M059J (cell line): ENCODE data around the gene CDYL. TPM values are rescaled to one million over a fixed set of nuclear protein-coding genes. Genes with fewer than 3 reads are reported as not detected.

Experiments used
- DNase-seq: peaks from one replicate; pipeline ENCODE4 v3.0.0-alpha.2; 2012; ENCODE audit warnings: low read depth
- total RNA-seq: library from RNA; depleted of rRNA; stranded (reverse); fragments of >200 nt; shearing (Covaris generic); gene quantifications from 2 replicates; pipeline ENCODE4 v1.2.3, GENCODE V29; 2014

The CDYL gene
- total RNA-seq, 1 experiment from 2014 or later: 34.3 TPM

DNA sequence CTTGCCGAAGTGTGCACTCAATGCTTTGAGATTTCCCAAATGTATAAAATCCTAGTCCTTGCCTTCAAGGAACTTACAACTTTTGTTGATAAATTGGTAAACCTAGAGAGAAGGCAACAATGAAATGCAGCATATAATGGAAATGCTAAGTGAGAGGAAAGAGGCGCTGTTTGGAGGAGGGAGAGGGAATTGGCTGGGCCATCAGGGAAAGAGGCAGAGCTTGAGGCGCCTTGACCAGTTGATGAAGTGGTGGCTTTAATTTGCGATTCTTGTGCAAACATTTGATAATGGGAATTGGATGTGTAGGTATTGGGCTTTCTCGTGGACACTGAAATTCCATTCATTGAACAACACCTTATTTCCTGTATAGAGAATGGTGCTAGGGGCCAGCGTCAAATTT, 1.9 kb upstream of the CDYL start:
- no peak for DNase-seq

DNA sequence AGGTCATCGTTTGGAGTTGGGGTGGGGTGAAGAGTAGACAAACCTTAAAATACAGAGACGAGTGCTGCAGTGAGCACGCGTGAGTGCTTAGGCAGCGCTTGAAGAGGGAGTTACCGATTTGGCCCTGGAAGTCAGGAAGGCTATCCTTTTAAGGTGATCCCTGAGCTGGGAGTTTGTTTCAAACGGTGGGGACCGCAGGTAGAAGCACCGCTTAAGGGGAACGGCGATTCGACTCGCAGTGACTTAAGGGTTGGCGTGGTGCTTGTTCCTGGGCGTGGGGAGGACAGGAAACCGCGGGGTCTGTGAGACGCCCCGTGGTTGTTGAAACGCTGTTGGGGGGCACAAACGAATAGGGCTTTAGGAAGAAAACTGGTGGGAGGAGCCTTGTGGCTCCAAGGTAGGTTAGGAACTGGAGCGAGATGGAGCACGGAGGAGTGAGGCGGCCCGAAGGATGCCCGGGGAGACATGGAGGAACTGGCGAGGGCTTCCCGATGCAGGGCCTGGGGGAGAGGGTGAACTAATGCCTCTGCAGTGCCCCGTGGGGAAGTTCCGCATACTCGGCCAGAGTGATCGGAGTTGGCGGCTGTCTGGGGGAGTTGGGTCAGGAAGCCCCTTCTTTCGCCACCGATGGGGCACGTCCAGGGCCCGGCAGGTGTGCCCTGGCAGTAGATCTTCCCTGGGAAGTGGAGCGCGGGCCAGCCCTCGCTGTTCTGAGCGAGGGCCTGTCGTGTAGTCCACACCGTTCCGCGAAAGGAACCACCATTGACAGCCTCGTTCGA, 1.3 kb upstream of the CDYL start:
- DNase-seq: no peak

DNA sequence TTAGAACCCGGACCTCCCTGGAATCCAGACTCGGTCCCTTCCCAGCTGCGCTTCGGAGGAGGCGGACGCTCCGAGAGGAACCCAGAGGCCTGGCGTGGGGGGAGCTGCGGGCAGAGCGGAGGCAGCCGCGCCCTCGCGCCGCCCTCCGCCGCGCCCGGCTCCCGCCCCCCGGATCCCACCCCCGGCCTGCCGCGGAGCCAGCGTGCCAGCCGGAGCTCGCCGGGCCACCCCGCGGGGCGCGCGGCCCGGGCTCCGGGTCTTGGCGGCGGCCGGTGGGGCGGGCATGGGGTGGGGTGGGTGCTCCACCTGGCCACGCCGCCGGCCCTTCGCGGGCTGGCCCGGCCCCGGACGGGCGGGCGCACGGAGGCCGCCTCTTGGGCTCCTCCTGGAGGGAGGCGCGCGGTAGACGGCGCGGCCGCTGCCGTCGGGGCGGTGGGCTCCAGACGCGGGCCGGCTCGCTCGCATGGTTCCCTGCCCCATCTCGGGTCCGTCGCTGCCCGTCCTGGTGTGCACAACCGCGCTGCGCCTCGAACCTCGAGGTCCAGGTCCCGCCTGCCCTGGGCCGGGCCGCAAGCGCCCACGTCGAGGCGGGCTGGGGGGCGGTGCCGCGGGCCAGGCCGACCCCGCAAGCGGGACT, 592 bp upstream of the CDYL start:
- DNase-seq: no peak

DNA sequence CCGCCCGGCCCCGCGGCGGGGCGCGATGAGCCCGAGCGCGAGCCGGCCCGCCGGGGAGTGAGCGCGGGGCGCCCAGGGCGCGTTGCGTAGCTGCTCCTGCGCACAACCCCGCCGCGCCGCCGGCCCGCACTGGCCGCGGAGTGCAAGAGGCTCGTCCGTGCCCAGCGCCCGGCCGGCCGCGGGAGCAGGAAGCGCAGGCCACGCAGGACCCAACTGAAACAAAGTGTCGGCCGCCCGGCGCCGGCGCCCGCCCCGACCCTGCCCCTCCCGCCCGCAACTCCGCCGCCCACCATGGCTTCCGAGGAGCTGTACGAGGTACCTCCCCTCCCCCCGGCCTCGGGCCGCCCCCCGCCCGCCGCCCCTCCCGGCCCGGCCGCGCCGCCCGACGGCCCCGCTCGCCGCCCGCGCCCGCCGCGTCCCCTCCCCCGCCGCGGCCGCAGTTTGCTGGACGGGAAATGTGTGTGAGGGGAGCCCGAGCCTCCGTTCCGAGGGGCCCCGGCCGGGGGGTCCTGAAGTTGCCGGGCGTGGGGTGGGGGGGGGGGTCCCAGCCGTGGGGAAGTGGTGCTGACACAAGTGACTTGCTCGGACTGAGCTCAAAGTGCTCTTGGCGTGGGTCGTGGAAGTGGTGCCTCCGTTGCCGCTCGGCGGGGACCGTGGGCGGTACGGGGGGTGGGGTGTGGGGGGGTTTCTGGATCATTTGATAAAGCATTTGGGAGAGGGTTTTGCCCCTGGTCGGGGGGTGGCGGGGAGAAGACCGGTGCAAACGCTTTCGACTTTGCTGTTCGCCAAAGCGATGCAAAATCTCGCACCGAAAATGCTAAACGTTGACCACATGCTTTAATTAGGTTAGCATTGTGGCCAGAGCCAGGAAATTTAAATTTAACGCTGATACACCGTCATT, 539 bp downstream of the CDYL start:
- DNase-seq: peak; percentile 64

DNA sequence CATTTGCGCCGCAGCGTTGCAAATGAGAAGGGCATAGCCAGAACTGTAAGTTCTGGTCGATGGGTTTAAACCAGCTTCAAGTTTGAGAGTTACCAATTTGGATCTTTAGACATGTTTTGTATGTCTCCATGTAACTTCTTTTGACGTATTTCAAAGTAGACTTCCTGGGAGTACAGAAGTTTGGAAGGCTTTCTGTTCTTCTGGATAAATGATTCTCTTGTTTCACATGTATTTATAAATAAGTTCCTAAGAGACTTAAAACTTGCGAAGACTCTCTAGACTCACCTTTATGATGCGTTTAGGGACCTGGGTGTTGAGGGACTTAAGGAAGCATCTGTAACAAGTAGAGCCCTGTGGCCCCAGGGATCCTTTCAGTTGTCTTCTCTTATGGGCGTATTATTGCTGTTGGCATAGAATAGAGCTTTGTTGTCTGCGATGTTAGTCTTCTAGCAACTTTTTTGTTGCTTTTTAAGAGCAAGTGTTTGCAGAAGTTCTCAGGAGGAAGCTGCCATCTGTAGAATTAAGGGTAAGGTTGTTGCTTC, 1.3 kb downstream of the CDYL start:
- no peak for DNase-seq

DNA sequence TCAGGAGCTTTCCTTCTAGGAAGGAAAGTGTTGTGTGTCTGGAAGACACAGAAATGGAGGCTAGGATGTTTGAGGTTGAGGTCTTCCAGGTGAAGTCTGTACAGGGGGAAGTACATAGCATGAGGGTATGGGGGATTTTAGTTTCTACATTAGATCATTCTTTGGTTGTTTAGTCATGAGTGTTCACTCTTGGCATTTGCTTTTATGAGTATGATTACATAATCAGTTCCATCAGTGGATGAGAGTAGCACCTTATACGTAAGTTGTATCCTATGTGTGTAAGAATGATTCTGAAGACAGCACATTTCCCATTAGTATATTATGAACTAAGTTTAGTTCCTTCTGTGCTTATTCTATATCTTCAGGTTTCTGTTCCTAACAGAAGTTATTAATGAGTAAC, 1.9 kb downstream of the CDYL start:
- DNase-seq: peak; percentile 37

- DNase-seq: peak; percentile 82
Observed at GRCh38 chr6:4780360-4780812, 4.2 kb downstream of the CDYL start.

DNA sequence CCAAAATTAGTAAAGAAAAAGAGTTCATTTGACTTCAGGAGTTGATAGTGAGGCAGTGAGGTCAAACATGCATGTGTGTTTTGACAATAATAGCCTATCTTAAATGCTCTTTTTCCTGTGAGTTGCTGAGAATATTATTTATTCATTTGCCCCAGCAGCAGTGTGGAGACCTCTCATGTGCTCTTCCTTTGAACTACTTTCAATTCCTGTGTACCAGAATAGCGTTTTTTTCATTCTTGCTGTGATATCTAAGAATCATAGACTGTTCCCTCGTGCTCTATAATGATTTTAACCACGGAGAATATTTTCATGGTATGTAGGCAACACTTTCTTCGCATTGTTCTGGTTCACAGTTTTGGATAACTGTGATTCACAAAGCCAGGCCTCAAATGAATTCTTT, 5.2 kb downstream of the CDYL start:
- no peak for DNase-seq

GRCh38 chr6:4781967-4782575, 5.9 kb downstream of the CDYL start:
- DNase-seq: no peak

- no peak for DNase-seq
Observed at GRCh38 chr6:4786996-4787395, 10.8 kb downstream of the CDYL start.

- no peak for DNase-seq
Observed at GRCh38 chr6:4788482-4788881, 12.3 kb downstream of the CDYL start.

DNA sequence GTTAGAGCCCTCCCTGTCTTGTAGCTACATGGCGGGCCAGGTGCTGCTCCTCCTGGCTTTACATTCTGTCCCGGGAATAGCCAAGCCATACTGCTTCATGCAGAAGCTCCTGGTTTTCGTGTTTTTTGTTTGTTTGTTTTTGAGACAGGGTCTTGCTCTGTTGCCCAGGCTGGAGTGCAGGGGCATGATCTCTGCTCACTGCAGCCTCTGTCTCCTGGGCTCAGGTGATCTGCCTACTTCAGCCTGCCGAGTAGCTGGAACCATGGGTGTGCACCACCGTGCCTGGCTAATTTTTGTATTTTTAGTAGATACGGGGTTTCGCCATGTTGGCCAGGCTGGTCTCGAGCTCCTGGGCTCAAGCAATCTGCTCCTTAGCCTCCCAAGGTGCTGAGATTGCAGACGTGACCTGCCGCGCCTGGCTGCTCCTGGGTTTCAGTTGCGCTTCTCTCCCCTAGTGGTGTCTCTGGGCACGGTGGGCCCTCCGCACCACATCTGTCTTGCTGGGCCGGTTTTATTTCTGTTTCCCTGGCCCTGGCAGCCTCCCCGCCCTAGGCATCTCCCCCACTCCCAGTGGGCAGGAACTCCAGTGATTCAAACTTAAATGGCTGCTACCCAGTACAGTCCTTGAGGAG, 12.9 kb downstream of the CDYL start:
- DNase-seq: no peak

DNA sequence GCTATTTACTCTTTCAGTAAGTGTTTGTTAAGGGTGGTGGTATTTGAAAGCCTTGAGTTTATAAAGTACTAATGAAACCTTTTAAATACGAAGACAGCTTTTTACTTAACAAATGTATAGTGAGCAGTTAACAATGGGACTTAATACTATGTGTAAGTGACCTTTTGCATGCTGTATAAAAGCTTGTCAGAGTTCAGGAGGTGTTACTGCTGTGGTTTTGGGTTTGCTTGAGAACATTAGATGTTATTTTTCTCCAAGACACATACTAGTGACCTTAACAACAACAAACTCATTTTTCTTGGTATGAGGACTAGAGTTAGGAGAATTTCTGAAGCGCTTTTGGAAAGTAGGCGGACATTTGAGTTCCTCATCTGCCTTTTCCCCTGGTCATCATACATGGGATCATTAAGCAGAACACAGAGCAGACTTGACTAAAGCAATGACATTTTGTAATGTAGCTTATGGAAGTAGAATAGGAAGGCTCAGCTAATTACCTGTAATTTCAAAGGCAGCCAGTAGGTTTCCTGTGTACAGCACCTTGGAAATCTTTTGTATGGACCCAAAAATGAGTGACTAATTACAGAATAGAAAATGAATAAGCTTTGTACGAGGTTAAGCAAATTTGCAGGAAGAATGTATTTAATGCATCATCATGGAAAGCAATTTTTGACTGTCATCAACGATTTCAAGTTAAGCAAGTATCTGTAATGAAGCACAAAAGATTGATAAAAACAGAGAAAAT, 14.1 kb downstream of the CDYL start:
- no peak for DNase-seq

- DNase-seq: no peak
Observed at GRCh38 chr6:4794140-4794707, 18.0 kb downstream of the CDYL start.

GRCh38 chr6:4797587-4797986, 21.4 kb downstream of the CDYL start:
- peak; percentile 37 for DNase-seq

GRCh38 chr6:4799912-4800311, 23.7 kb downstream of the CDYL start:
- no peak for DNase-seq

DNA sequence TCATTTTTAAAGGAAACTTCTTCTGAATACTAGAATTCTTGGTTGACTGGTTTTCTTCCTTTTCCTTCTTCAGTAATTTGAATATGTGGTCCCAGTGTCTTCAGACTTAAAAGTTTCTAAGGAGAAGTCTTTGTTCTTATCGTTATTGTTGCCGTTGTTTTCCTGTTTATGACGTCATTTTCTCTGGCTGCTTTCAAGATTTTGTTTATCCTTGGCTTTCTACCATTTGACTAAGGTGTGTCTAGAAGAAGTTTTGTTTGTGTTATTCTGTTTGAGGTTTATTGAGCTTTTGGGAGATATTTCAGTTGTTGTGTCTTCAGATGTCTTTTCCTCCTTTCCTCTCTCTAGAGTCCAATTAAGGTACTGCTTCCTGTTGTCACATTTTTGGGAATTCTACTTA, 24.5 kb downstream of the CDYL start:
- peak; percentile 50 for DNase-seq

DNA sequence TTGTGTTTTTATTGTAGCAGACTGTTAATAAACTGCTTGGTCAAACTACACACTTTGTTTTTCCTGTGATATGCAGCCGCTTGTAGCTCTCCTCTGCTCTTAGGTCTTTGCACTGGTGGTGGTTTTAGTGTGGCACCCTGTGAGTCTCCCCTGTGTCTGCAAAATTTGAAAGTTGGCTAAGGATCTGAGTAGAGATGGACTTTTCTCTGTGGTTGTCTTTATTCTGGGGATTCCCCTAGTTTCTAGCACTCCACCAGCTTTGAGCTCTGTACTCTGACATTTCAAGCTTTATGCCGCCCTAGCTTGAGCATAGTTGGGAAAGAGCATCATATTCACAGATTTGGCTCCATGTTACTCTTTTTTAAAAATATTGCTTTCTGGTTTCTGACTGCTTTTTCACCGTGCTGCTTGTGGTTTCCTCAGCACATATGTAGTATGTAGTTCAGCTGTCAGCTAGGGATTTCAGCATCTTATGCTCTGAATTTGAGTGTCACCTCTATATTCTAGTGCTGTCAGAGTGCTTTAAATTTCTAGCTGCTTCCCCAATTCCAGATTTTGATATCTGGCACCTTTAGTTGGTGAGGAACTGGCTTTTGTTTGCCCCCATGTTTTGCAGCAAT, 25.4 kb downstream of the CDYL start:
- no peak for DNase-seq

DNA sequence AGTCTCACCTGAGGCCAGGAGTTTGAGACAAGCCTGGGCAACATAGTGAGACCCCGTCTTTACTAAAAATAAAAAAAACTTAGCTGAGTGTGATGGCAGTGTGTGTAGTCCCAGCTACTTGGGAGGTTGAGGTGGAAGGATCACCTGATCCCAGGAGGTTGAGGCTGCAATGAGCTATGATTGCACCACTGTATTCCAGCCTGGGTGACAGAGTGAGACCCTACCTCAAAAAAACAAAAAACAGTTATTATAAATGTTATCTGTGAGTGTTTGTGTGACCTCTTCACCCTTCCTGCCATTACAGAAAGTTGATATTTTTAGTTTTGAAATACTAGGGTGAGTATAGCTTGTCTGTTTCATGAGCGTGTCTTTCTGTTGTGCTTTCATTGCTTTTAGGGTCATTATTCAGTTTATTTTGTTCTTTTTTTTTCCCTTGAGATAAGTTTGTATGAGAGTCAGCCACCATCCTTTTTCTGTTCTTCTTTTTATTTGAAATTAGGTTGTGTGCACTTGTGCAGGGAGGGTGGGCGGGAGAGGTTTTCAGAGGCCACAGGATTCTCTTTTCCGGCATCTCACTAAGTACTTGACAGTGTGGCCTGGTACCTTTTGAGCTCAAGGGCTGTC, 26.2 kb downstream of the CDYL start:
- no peak for DNase-seq
